SH-SY5Y (cell line): ENCODE results near the gene SLX9.

Source experiments
- GATA2 ChIP-seq: IDR thresholded peaks from 2 replicates; pipeline ENCODE4 v1.6.1; 2011; ENCODE audit warnings: mild to moderate bottlenecking, low read depth, low read length
- GATA3 ChIP-seq: IDR thresholded peaks from 2 replicates; pipeline ENCODE4 v1.6.1; 2011; ENCODE audit warnings: low read depth, mild to moderate bottlenecking, low read length, moderate library complexity

Gene SLX9, protein sequence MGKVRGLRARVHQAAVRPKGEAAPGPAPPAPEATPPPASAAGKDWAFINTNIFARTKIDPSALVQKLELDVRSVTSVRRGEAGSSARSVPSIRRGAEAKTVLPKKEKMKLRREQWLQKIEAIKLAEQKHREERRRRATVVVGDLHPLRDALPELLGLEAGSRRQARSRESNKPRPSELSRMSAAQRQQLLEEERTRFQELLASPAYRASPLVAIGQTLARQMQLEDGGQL

DNA sequence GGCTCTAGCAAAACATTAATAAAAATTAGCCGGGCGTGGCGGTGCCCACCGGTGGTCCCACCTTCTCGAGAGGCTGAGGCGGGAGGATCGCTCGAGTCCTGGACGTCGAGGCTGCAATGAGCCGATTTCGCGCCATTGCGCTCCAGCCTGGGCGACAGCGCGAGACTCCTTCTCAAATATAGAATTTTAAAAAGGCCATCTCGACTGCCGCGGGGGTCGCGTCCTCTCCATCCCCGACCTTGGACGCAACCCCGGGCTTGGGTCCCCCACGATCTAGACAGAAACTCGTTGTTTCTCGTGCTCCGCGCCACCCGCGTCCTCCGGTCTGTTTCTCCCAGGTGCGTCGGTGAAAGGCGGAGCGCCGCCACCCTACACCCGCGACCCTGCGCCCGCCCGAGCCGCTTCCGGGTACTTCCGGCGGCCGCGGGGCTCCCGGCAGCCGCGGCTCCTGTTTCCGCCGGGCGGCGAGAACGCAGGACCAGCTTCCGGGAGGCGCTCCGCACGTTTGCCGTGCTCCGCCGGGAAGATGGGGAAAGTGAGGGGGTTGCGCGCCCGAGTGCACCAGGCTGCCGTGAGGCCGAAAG is at the start of gene SLX9:
Gene SLX9, plus strand, starts transcription at position 498 of the 584 bp plus-strand sequence. Its CDS starts 29 bp downstream, at position 527.
- TF ChIP-seq GATA3 = no peak

DNA sequence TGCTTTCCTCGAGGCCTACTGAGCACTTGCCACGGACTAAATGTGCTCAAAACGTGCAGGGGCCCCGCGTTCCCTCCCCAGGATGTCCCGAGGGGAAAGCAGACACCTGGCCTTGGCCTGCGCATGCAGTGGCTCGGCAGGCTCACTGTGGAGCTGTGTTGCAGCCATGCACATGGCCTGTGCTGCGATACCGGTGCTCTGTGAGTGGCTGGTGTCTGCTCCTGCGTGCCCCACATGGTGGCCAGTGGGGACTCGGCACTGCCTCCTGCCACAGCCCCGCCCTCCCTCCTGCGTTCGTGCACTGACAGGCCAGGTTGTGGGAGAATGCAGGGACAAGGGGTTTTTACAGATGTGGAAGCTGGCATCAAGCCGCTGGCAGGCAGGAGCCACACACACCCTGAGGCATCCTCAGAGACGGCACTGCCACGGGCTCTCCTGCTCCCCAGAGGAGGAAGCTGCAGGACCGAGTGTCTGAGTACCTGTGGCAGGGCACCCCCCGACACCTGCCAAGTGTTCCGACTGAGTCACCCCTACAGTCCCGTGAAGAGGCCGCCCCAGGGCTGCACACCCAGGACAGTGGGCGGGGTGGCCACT is 49.4 kb upstream of the SLX9 start:
- no peak for TF ChIP-seq GATA3
- no peak for TF ChIP-seq GATA2

DNA sequence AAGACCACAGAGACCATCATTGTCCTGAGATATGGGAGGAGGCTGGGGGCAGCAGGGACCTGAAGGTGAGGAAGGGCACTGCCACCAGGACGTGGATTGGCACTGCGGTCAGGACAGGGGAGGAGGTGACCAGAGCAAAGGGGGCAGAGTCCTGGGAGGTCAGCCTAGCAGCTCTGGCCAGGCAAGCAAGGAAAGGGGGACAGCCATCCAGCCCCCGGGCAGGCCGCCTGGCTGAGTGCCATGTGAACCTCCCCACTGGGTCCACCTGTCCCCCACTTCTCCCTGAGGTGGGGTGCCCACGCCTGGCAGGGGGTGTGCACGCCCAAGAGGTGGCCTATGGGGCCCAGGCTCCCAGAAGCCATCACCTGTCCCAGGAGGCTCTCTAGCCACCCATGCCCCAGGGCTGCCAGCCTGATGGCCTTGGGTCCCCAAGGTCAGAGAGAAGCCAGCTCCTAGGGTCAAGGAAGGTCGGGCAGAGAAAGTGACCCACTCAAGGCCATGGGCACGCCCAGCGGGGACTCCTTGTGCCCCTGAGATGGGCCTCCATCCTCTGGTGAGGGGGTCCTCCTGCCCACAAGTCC is 48.8 kb upstream of the SLX9 start:
- TF ChIP-seq GATA3 (no peak), GATA2 (no peak)

DNA sequence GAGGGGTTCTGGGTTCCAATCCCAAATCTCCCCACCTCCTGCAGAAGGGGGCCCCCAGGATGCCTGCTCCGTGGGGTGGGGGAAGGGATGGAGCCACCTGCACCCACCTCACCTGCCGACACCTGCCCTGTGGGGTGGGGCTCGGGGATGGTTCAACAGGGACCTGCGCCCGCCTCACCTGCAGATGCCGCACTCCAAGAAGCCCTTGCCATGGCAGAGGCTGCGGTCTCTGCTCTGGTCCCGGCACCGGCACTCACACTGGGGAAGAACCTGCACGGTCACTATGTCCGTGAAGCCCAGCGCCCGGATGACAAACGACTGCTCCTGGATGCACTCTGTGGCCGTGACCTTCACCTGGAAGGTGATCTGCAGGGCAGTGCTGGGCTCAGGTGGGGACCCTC is 48.2 kb upstream of the SLX9 start:
- TF ChIP-seq GATA2 (no peak), GATA3 (no peak)

DNA sequence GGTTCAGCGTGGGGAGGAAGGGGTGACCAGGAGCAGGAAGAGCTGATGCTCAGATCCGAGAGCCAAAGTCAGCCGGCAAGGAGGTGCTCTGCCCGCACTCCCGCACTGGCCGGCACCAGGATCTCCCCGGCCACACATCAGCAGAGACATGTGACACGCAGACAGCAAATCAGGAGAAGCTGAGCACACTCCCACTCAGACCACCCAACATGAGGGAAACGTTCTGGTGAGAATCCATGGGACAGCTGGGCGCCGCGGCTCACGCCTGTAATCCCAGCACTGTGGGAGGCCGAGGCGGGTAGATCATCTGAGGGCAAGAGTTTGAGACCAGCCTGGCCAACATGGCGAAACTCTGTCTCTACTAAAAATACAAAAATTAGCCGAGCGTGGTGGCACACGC is 47.7 kb upstream of the SLX9 start:
- TF ChIP-seq GATA3 (no peak), GATA2 (no peak)

DNA sequence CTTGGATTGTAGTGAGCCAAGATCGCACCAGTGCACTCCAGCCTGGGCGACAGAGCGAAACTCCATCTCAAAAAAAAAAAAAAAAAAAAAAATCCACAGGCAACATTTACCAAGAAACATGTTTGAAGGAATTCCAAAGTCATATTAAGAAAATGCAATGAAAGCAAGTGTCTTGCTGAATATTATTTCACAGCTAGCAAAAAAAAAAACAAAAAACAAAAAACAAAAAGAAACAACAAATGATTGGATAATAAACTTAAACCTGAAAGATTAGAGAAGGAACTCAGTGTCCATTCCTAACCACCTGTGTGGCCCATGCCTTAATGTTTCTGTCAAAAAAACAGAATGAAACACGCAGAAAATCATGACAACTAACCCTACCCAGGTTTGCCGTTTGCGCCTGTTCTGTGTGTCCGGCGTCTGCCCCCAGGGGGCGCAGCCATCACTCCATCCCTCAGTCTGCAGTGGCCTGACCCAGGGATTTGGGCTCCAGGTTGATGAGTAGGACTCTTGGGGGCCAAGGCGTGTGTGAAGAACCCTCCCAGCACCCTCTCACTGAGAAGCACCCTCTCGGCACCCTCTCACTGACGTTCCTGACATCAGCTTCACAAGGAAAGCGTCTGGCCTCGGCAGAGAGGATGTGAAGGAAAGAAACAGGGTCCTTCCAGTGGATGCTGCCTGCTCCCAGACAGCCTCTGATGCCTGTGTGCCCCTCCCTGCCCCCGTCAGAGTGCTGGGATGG is 47.1 kb upstream of the SLX9 start:
- TF ChIP-seq GATA2 = no peak
- no peak for TF ChIP-seq GATA3

DNA sequence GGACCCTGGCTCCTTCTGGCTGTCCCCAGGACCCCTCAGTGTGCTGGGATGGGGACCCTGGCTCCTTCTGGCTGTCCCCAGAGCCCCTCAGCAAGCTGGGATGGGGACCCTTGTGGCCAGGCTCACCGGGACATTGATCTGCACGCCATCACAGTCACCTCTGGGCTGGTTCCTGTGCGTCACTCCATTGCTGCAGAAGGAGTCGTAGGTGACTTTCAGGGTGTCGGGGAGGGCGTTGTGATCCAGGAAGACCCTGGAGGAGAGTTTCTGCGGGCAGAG is 46.6 kb upstream of the SLX9 start:
- TF ChIP-seq GATA3 (no peak), GATA2 (no peak)

DNA sequence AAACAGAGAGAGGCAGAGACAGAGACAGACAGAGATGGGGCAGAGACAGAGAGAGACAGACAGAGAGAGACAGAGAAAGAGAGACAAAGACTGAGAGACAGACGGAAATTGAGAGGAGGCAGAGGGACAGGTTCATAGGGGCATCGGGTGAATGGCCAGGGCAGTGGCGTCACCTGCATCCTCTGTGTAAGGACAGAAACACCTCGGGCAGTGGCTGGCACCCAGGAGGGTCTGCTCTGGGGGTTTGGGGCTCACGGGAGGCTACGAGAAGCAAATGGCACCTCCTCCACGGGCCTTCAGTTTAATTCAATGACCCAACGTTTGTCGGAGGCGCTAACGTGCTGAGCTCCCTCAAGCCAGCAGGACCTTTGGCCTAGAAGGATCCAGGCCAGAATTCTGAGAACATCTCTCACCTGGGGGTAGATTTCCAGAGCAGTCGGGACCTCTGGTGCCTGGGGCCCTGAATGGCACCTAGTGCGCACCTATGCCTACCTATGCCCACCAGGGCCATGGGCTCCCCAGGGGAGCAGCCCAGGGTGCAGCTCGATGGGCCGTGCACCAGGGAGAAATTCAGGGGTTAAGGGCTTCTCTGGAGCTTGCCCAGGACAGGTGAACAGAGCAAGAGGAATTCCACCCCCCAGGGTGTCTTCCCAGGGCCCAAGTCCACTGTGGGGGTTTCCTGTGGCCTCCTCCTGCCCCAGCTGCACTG is 45.7 kb upstream of the SLX9 start:
- TF ChIP-seq GATA3 = no peak
- no peak for TF ChIP-seq GATA2

DNA sequence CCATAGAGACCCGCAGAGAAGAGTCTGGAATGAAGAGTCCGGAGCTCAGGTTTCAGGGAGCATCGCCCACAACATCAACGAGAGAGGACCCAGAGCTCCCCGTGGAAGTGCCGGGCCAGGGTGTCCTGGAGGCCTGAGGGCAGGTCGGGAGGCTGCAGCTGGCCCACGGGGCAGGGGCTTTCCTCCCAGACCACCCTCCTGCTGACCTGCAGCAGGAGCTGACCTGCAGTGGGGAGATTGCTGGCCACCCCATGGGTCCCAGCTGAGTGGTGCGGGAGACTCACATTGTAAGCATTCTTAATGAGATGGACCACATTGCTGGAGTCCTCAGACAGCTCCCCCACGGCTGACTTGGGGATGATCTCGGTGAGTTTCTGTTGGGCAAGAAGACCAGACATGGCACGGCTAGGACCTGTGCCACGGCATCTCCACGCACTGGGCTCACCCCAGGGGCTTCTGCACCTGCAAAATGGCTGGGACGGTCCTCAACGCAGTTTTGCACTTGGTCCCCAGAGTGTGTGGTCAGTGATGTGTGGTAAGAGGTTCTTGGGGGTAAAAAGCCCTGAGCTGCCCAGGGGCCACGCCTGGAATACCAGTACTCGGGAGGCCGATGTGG is 45.0 kb upstream of the SLX9 start:
- no peak for TF ChIP-seq GATA2
- no peak for TF ChIP-seq GATA3

DNA sequence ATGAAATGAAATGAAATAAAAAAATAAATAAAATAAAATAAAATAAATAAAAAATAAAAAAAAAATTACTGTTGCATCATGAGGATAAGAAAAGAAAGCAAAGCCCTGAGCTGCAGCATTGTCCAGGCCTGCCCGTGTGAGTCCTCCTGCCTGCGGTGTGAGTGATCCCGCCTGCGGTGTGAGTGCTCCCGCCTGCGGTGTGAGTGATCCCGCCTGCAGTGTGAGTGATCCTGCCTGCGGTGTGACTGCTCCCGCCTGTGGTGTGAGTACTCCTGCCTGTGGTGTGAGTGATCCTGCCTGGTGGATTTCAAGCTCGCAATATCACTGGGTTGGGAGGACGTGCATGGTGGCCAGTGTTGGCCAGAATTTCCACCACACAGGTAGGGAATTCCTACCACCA is 44.0 kb upstream of the SLX9 start:
- TF ChIP-seq GATA2 (no peak), GATA3 (no peak)

DNA sequence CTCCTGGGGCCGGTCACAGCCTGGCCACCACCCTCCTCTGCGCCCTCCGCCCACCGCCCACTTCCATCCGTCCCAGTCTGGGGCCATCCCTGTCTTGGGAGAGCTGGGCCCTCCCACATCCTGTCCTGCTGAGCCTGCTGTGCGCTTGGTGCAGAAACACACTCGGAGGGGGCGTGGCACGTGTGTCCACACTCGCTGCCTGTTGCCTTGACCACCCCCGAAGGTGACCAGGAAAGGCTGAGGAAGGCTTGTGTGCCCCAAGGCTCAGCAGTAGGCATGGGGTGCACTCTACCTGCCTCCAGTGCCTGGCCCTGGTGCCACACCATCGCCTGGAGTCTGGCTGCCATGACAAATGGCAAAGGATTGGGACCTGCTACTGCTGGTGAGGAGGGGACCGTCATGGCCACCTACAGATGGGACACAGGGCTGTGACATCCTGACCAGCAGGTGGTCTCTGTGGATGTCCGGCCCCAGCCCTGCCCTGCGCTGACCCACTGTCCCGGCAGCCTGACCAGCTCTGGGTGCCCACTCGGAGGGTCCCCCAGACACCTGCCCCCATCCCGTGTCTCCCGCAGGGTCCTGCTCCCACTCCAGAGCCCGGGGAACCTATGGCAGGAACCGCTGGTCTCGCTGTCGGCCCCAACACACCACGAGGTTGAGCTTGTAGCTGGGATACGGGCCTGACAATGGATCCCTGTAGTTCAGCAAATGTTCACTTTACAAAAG is 43.1 kb upstream of the SLX9 start:
- TF ChIP-seq GATA2 = no peak
- no peak for TF ChIP-seq GATA3

DNA sequence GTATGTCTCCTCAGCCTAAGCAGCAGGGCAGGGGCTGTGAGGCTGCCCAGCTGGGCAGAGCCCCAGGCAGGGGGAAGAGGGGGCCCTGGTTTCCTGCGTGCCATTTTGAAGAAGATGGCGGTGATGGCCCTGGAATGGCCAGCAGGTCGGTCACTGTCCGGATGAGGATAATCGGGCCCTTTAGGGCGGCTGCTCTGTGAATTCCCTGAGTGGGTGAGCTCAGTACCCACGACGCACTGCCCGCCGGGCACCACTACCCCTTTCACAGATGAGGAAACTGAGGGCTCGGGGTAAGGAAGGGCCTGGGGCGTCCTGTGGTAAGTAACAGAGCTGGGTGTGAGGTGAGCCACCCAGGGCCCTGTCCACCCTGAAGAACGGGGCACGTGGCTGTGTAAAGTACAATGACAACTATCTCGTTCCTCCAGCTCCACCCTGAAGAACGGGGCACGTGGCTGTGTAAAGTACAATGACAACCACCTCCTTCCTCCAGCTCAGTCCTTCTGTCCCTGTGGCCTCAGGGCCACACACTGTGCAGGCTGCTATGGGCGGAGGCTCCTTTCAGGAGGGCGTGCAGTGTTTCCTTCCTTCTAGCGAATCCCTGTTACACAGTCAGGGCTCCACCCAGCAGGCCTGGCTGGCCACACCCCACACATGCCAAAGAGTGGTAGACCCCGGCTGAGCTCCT is 42.4 kb upstream of the SLX9 start:
- TF ChIP-seq GATA3 (no peak), GATA2 (no peak)

DNA sequence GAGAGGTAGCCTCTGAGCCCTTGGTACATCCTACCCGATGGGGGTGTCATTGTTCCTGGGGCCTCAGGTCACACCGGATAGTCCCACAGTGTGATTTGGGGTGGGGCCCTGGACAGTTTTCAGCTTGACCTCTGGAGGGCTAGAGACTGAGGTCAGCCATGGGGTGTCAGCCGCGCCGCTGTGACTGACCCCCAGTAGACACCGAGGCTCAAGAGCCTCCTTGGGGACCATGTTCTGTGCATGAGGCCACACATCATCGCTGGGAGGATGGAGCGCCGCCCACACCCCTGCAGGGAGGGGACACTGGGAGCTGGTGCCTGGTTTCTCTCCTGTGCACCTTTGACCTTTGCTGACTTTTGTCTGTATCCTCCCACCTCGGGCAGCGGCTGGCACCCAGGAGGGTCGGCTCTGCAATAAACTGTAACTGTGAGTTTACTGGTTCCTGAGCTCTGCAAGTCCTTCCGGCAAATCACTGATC is 41.8 kb upstream of the SLX9 start:
- TF ChIP-seq GATA2 = no peak
- no peak for TF ChIP-seq GATA3
